Suprapubic skin (tissue), 4 donors: ENCODE measurements around the gene AKAP8. TPM values are rescaled to one million over a fixed set of nuclear protein-coding genes. Genes with fewer than 3 reads are reported as not detected.

Experiments used
- DNase-seq, 2 donors: peaks; one replicate each; pipeline ENCODE4 v3.0.0-alpha.2; 2019; ENCODE audit warnings: low spot score in 2 of 2
- H3K27ac ChIP-seq: fragments of 200-600 bp; sonication (generic); one replicate; pipeline ENCODE4 v1.5.1; 2019
- H3K27me3 ChIP-seq: fragments of 200-600 bp; sonication (generic); one replicate; pipeline ENCODE4 v1.5.1; 2019
- H3K36me3 ChIP-seq: fragments of 200-600 bp; sonication (generic); one replicate; pipeline ENCODE4 v1.5.1; 2019
- H3K4me1 ChIP-seq: fragments of 200-600 bp; sonication (generic); one replicate; pipeline ENCODE4 v1.5.1; 2019
- H3K4me3 ChIP-seq: fragments of 200-600 bp; sonication (generic); one replicate; pipeline ENCODE4 v1.5.1; 2019; ENCODE audit warnings: mild to moderate bottlenecking
- H3K9me3 ChIP-seq: fragments of 200-600 bp; sonication (generic); one replicate; pipeline ENCODE4 v1.5.1; 2019
- CTCF ChIP-seq, 2 donors: fragments of 200-600 bp in 1 of 2; fragments of 450-650 bp in 1 of 2; sonication (generic) in 1 of 2; IDR thresholded peaks; one replicate each; pipeline ENCODE4 v1.5.1; 2016 to 2019; ENCODE audit warnings: antibody characterized with exemption in 2 of 2, mild to moderate bottlenecking in 1 of 2, moderate library complexity in 1 of 2
- EP300 ChIP-seq: sonication (generic); formaldehyde crosslinking; IDR thresholded peaks from one replicate; pipeline ENCODE4 v1.6.1; 2017; ENCODE audit warnings: antibody characterized with exemption
- POLR2A ChIP-seq, 2 donors: fragments of 450-650 bp; IDR thresholded peaks; one replicate each; pipeline ENCODE4 v1.6.1; 2017; ENCODE audit warnings: antibody characterized with exemption in 2 of 2, mild to moderate bottlenecking in 2 of 2, moderate library complexity in 2 of 2
- POLR2AphosphoS5 ChIP-seq, 3 donors: sonication (generic); formaldehyde crosslinking; IDR thresholded peaks; one replicate each; pipeline ENCODE4 v1.6.1; 2017; ENCODE audit warnings: antibody characterized with exemption in 3 of 3
- WGBS: methylation state at CpG from one replicate; pipeline ENCODE4 v1.1.5; 2018; 5-methylcytosine and 5-hydroxymethylcytosine counted together
- total RNA-seq, 4 donors: library from RNA; depleted of rRNA; stranded (reverse); fragments of >200 nt; gene quantifications; one replicate each; pipeline ENCODE4 v1.1.0, GENCODE V29; 2016

Gene AKAP8
- total RNA-seq, 4 donors from 2014 or later = 25.3 to 77.9 (median 41.6) TPM

GRCh38 chr19:15372891-15373301 is 6.7 kb downstream of the AKAP8 start:
- H3K9me3 ChIP-seq = no peaks in the 10 kb centered on the region
- peaks cover 44% of the 10 kb centered on the region for H3K4me1 ChIP-seq
- no peaks in the 10 kb centered on the region for H3K27me3 ChIP-seq
- H3K36me3 ChIP-seq = peaks cover 68% of the 10 kb centered on the region
- H3K4me3 ChIP-seq = no peak overlapping the region
- TF ChIP-seq POLR2A (IDR thresholded peaks at IDR 0.05) = no peak
- no peak for TF ChIP-seq EP300
- TF ChIP-seq CTCF (IDR thresholded peaks at IDR 0.05) = no peak
- no peak for TF ChIP-seq POLR2AphosphoS5 (IDR thresholded peaks at IDR 0.05)
- 86% methylated on average over 10 of the region's 30 CpGs for WGBS
- H3K27ac ChIP-seq = no peak overlapping the region
- DNase-seq = no peak

GRCh38 chr19:15372470-15372869 is 7.1 kb downstream of the AKAP8 start:
- no peak for DNase-seq
- Histone ChIP-seq H3K4me1 (peaks cover 40% of the 10 kb centered on the region), H3K9me3 (no peaks in the 10 kb centered on the region), H3K4me3 (no peak overlapping the region), H3K36me3 (peaks cover 72% of the 10 kb centered on the region), H3K27ac (no peak overlapping the region), H3K27me3 (no peaks in the 10 kb centered on the region)
- WGBS = 93% methylated on average over 14 of the region's 14 CpGs
- TF ChIP-seq POLR2AphosphoS5 (IDR thresholded peaks at IDR 0.05) (no peak), CTCF (IDR thresholded peaks at IDR 0.05) (no peak), POLR2A (IDR thresholded peaks at IDR 0.05) (no peak), EP300 (no peak)

GRCh38 chr19:15371786-15372380 is 7.7 kb downstream of the AKAP8 start:
- DNase-seq = no peak
- H3K9me3 ChIP-seq = no peaks in the 10 kb centered on the region
- no peak overlapping the region for H3K27ac ChIP-seq
- no peak for TF ChIP-seq CTCF (IDR thresholded peaks at IDR 0.05)
- no peak for TF ChIP-seq EP300
- no peak for TF ChIP-seq POLR2AphosphoS5 (IDR thresholded peaks at IDR 0.05)
- no peak for TF ChIP-seq POLR2A (IDR thresholded peaks at IDR 0.05)
- no peaks in the 10 kb centered on the region for H3K27me3 ChIP-seq
- H3K36me3 ChIP-seq = peaks cover 78% of the 10 kb centered on the region
- 94% methylated on average over 17 of the region's 17 CpGs for WGBS
- peaks cover 34% of the 10 kb centered on the region for H3K4me1 ChIP-seq
- H3K4me3 ChIP-seq = no peak overlapping the region

GRCh38 chr19:15371119-15371518 is 8.5 kb downstream of the AKAP8 start:
- Histone ChIP-seq H3K4me3 (no peak overlapping the region), H3K27me3 (no peaks in the 10 kb centered on the region), H3K36me3 (peaks cover 83% of the 10 kb centered on the region), H3K9me3 (no peaks in the 10 kb centered on the region), H3K27ac (no peak overlapping the region), H3K4me1 (peaks cover 27% of the 10 kb centered on the region)
- TF ChIP-seq EP300 = no peak
- TF ChIP-seq POLR2A (IDR thresholded peaks at IDR 0.05) = no peak
- no peak for TF ChIP-seq CTCF (IDR thresholded peaks at IDR 0.05)
- TF ChIP-seq POLR2AphosphoS5 (IDR thresholded peaks at IDR 0.05) = no peak
- WGBS = 96% methylated on average over 7 of the region's 7 CpGs
- DNase-seq = no peak

GRCh38 chr19:15369594-15369891 is 10.0 kb downstream of the AKAP8 start:
- Histone ChIP-seq H3K27me3 (no peaks in the 10 kb centered on the region), H3K9me3 (no peaks in the 10 kb centered on the region), H3K27ac (no peak overlapping the region), H3K4me3 (no peak overlapping the region), H3K36me3 (peaks cover 92% of the 10 kb centered on the region), H3K4me1 (peaks cover 12% of the 10 kb centered on the region)
- TF ChIP-seq CTCF (IDR thresholded peaks at IDR 0.05) (no peak), POLR2AphosphoS5 (IDR thresholded peaks at IDR 0.05) (no peak), EP300 (no peak), POLR2A (IDR thresholded peaks at IDR 0.05) (no peak)
- 92% methylated on average over 9 of the region's 9 CpGs for WGBS
- DNase-seq = no peak
